Natural killer cell (primary cell): Measurements from ENCODE around the gene C1D. TPM values are rescaled to one million over a fixed set of nuclear protein-coding genes. Genes with fewer than 3 reads are reported as not detected.

Experiments used
- ATAC-seq, 3 donors: fragments of 150-1000 bp in 2 of 3; fragments of 200-7000 bp in 1 of 3; cut with Tn5 transposase; 1 replicate in 1 of 3; 2 replicates in 2 of 3; pipeline ENCODE4 v1.10.0; 2021; ENCODE audit warnings: mild to moderate bottlenecking in 2 of 3, moderate library complexity in 2 of 3
- DNase-seq, 2 donors: peaks; one replicate each; pipeline versions ENCODE4 v3.0.0 to v3.0.0-alpha.2; 2013 to 2021; ENCODE audit warnings: mixed read lengths in 1 of 2
- H3K27ac ChIP-seq: one replicate; pipeline ENCODE4 v1.5.1; 2013; ENCODE audit warnings: mild to moderate bottlenecking, low read length
- H3K27me3 ChIP-seq: one replicate; pipeline ENCODE4 v1.6.1; 2013; ENCODE audit warnings: low read length; ENCODE audit not compliant: control insufficient read depth, insufficient read depth
- H3K36me3 ChIP-seq: one replicate; pipeline ENCODE4 v1.6.1; 2013; ENCODE audit warnings: low read length; ENCODE audit not compliant: control insufficient read depth, insufficient read depth
- H3K4me1 ChIP-seq: one replicate; pipeline ENCODE4 v1.6.1; 2013; ENCODE audit warnings: low read length; ENCODE audit not compliant: control insufficient read depth, insufficient read depth
- H3K4me3 ChIP-seq: one replicate; pipeline ENCODE4 v1.5.1; 2013; ENCODE audit warnings: low read length
- H3K9me3 ChIP-seq: one replicate; pipeline ENCODE4 v1.6.1; 2013; ENCODE audit warnings: low read length; ENCODE audit not compliant: control insufficient read depth, insufficient read depth
- H3K27ac Mint-ChIP-seq, 2 donors: one replicate each; pipeline ENCODE4 v1.8.0; 2022; ENCODE audit warnings: mild to moderate bottlenecking in 2 of 2, mixed read lengths in 2 of 2, moderate library complexity in 1 of 2
- H3K27me3 Mint-ChIP-seq, 2 donors: one replicate each; pipeline ENCODE4 v1.8.0; 2022; ENCODE audit warnings: low read depth in 2 of 2, mixed read lengths in 2 of 2
- H3K36me3 Mint-ChIP-seq: one replicate; pipeline ENCODE4 v1.8.0; 2022; ENCODE audit warnings: mixed read lengths
- H3K4me1 Mint-ChIP-seq, 2 donors: one replicate each; pipeline ENCODE4 v1.8.0; 2022; ENCODE audit warnings: mixed read lengths in 2 of 2
- H3K4me3 Mint-ChIP-seq: one replicate; pipeline ENCODE4 v1.8.0; 2022; ENCODE audit warnings: mild to moderate bottlenecking, moderate library complexity, mixed read lengths
- H3K9me3 Mint-ChIP-seq, 2 donors: one replicate each; pipeline ENCODE4 v1.8.0; 2022; ENCODE audit warnings: mixed read lengths in 2 of 2
- WGBS: methylation state at CpG from one replicate; pipeline ENCODE4 v1.1.7; 2013; ENCODE audit warnings: missing lambda C conversion rate; ENCODE audit not compliant: insufficient coverage; 5-methylcytosine and 5-hydroxymethylcytosine counted together
- intact Hi-C: fragments of 100-400 bp; cut with micrococcal nuclease; formaldehyde crosslinking; loops from one replicate; pipeline ENCODE4 v1.14.2; 2022
- total RNA-seq, 4 donors: library from RNA; stranded (reverse); fragments of 120-200 nt in 1 of 4; gene quantifications; one replicate each; pipeline versions ENCODE4 v1.2.3 to v1.2.4, GENCODE V29; 2013 to 2022
- TF ChIP-seq, protein P1 (sequence below): fragments of 200-600 bp; IDR thresholded peaks from one replicate; pipeline ENCODE4 v1.8.0; 2022; ENCODE audit warnings: antibody characterized with exemption

The C1D gene, protein sequence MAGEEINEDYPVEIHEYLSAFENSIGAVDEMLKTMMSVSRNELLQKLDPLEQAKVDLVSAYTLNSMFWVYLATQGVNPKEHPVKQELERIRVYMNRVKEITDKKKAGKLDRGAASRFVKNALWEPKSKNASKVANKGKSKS
- 10 to 100 TPM; 21.5 to 30.3 (median 22.6) TPM for total RNA-seq
- 22.2 TPM for total RNA-seq (2013)

DNA sequence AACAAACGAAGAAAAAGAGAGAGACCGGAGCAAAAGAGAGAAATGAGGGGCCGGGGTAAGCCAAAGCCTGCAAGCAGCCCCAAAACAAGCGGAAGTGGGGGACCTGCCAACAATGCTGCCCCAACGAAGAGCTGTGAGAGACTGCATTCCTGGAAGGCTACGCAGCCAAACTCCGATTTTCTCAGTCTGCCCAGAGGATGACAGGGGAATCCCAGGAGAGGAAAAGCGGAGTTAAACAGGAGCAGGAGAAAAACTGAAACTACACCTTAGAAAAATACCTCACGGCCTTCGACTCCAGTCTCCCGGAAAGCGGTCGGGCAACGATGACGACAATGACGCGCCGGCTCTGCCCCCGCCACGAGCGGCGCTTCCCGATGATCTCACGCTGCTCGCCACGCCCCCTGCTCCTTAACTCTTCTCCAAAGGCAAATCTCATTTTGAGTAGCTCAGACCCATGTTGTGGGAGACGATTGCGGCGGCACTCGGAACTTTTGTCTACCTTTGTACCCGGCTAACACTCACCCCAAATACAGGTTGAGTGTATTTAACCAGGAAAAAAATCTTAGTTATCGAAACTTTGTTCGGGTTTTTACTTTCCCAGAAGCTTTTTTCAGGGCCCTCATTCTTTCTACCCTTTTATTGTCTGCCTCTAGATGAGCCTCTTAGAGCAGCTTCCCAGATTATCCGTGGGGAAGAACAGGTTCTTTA, at the start of gene C1D:
Gene C1D, minus strand, starts transcription at position 325 of the 708 bp plus-strand sequence. CDS start 15,694 bp downstream, outside the sequence.
- Mint-ChIP-seq H3K27ac (peak within 1 kb of the TSS; percentile 96 to 98), H3K4me3 (peak within 1 kb of the TSS; percentile 99), H3K4me1 (peaks cover 26 to 30% of the 10 kb centered on the region in 2 donors), H3K9me3 (no peaks in the 10 kb centered on the region), H3K27me3 (peaks cover 0 to 7% of the 10 kb centered on the region in 2 donors), H3K36me3 (no peaks in the 10 kb centered on the region)
- Histone ChIP-seq H3K9me3 (no peaks in the 10 kb centered on the region), H3K4me3 (peak within 1 kb of the TSS; percentile 85), H3K4me1 (no peaks in the 10 kb centered on the region), H3K36me3 (no peaks in the 10 kb centered on the region), H3K27ac (peak within 1 kb of the TSS; percentile 93), H3K27me3 (no peaks in the 10 kb centered on the region)
- DNase-seq (peak; percentile 89 to 96), ATAC-seq (peak; percentile 94 to 97 (median 95))
- TF ChIP-seq, protein P1, sequence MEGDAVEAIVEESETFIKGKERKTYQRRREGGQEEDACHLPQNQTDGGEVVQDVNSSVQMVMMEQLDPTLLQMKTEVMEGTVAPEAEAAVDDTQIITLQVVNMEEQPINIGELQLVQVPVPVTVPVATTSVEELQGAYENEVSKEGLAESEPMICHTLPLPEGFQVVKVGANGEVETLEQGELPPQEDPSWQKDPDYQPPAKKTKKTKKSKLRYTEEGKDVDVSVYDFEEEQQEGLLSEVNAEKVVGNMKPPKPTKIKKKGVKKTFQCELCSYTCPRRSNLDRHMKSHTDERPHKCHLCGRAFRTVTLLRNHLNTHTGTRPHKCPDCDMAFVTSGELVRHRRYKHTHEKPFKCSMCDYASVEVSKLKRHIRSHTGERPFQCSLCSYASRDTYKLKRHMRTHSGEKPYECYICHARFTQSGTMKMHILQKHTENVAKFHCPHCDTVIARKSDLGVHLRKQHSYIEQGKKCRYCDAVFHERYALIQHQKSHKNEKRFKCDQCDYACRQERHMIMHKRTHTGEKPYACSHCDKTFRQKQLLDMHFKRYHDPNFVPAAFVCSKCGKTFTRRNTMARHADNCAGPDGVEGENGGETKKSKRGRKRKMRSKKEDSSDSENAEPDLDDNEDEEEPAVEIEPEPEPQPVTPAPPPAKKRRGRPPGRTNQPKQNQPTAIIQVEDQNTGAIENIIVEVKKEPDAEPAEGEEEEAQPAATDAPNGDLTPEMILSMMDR, result no peak
- under 1% methylated on average over 33 of the region's 34 CpGs for WGBS
- intact Hi-C loops, result no loop called here

- Histone ChIP-seq H3K4me1 (no peaks in the 10 kb centered on the region), H3K36me3 (no peaks in the 10 kb centered on the region), H3K4me3 (no peak overlapping the region), H3K27me3 (no peaks in the 10 kb centered on the region), H3K9me3 (no peaks in the 10 kb centered on the region), H3K27ac (no peak overlapping the region)
- peaks cover 14% of the 10 kb centered on the region for H3K36me3 Mint-ChIP-seq
- H3K4me3 Mint-ChIP-seq, result no peak overlapping the region
- no peaks in the 10 kb centered on the region for H3K27me3 Mint-ChIP-seq
- peaks cover 8 to 11% of the 10 kb centered on the region in 2 donors for H3K9me3 Mint-ChIP-seq
- TF ChIP-seq, protein P1, result no peak
- H3K27ac Mint-ChIP-seq, result no peak overlapping the region
- H3K4me1 Mint-ChIP-seq, result no peaks in the 10 kb centered on the region
- intact Hi-C loops, result no loop called here
- ATAC-seq (no peak), DNase-seq (no peak)
- WGBS, result 83% methylated on average over 3 of the region's 3 CpGs
Measured at GRCh38 chr2:68110102-68110501, 47.3 kb upstream of the C1D start.

DNA sequence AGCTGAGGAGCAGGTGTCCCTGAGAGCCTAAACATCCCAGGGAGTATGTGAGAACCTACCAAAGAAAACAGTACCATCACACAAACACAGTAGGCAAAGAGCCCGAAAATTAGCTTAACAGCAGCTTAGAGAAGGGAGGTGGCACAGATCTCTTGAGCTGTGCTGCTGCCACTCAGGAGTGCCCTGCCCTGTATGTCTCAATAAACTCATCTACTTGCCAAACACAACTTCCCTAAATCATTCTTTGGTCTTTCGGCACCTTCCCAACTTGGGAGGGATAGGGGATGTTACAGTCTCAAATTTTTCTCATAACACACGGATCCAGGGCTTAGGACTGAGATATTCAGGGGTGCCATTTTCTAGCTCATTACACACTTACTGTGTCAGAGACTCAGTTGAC, 45.3 kb upstream of the C1D start:
- Histone ChIP-seq H3K4me3 (no peak overlapping the region), H3K27me3 (no peaks in the 10 kb centered on the region), H3K4me1 (no peaks in the 10 kb centered on the region), H3K36me3 (no peaks in the 10 kb centered on the region), H3K27ac (no peak overlapping the region), H3K9me3 (no peaks in the 10 kb centered on the region)
- intact Hi-C loops, result no loop called here
- Mint-ChIP-seq H3K27me3 (no peaks in the 10 kb centered on the region), H3K4me1 (no peaks in the 10 kb centered on the region), H3K36me3 (peaks cover 14% of the 10 kb centered on the region), H3K9me3 (peaks cover 8 to 13% of the 10 kb centered on the region in 2 donors), H3K27ac (no peak overlapping the region), H3K4me3 (no peak overlapping the region)
- 84% methylated on average over 2 of the region's 3 CpGs for WGBS
- TF ChIP-seq, protein P1, result no peak
- ATAC-seq (no peak), DNase-seq (no peak)
